ENCODE results near the gene SNX24.

GRCh38 chr5:123047706-123048105 lies 202.3 kb downstream of the SNX24 start:
- no peak for TF ChIP-seq CTCF (IDR thresholded peaks at IDR 0.05; ENCODE audit: insufficient read depth, low read length)
- no peak for TF ChIP-seq REST (IDR thresholded peaks at IDR 0.05; ENCODE audit: insufficient replicate concordance, low read depth)
- TF ChIP-seq POLR2AphosphoS5 (IDR thresholded peaks at IDR 0.05; ENCODE audit: low read depth), result no peak
- no peak for TF ChIP-seq GABPA (IDR thresholded peaks at IDR 0.05; ENCODE audit: low read depth)

Data from HL-60 (cell line).